ENCODE results near the gene CLMP.

DNA sequence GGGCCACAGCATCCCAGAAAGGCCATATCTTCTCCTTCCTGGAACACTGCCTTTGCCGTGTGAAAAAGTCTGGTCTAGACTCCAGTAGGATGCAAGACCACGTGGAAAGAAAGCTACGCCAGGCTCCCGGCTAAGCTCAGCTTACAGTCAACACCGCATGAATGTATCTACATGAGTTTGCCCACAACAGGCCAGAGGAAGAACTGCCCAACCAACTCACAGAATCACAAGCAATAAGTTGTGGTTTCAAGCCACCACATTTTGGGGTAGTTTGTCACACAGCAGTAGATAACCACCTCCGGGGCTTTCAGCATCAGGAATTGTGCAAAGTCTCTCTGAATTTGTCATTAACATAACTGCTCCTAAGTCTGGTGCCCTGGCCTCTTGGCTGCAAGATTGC lies 160.5 kb downstream of the CLMP start:
- TF ChIP-seq TAF1 (IDR thresholded peaks at IDR 0.05; ENCODE audit: borderline replicate concordance, insufficient read depth, low read length): no peak
- no peak for TF ChIP-seq POLR2AphosphoS5 (IDR thresholded peaks at IDR 0.05; ENCODE audit: low read depth, low read length)
- TF ChIP-seq, protein P1, sequence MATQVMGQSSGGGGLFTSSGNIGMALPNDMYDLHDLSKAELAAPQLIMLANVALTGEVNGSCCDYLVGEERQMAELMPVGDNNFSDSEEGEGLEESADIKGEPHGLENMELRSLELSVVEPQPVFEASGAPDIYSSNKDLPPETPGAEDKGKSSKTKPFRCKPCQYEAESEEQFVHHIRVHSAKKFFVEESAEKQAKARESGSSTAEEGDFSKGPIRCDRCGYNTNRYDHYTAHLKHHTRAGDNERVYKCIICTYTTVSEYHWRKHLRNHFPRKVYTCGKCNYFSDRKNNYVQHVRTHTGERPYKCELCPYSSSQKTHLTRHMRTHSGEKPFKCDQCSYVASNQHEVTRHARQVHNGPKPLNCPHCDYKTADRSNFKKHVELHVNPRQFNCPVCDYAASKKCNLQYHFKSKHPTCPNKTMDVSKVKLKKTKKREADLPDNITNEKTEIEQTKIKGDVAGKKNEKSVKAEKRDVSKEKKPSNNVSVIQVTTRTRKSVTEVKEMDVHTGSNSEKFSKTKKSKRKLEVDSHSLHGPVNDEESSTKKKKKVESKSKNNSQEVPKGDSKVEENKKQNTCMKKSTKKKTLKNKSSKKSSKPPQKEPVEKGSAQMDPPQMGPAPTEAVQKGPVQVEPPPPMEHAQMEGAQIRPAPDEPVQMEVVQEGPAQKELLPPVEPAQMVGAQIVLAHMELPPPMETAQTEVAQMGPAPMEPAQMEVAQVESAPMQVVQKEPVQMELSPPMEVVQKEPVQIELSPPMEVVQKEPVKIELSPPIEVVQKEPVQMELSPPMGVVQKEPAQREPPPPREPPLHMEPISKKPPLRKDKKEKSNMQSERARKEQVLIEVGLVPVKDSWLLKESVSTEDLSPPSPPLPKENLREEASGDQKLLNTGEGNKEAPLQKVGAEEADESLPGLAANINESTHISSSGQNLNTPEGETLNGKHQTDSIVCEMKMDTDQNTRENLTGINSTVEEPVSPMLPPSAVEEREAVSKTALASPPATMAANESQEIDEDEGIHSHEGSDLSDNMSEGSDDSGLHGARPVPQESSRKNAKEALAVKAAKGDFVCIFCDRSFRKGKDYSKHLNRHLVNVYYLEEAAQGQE (IDR thresholded peaks at IDR 0.05; ENCODE audit: insufficient read depth in 1 of 2, low read depth in 2 of 2, low read length in 2 of 2): no peak
- TF ChIP-seq SIN3A (IDR thresholded peaks at IDR 0.05; ENCODE audit: borderline replicate concordance, insufficient read depth, low read length): no peak
- no peak for TF ChIP-seq FOXP2 (optimal IDR thresholded peaks at IDR 0.05; ENCODE audit: borderline replicate concordance, extremely low read depth, extremely low read length, insufficient read depth)

Measured in PFSK-1 (cell line).